ENCODE results near the gene HACE1.

HACE1 gene

DNA sequence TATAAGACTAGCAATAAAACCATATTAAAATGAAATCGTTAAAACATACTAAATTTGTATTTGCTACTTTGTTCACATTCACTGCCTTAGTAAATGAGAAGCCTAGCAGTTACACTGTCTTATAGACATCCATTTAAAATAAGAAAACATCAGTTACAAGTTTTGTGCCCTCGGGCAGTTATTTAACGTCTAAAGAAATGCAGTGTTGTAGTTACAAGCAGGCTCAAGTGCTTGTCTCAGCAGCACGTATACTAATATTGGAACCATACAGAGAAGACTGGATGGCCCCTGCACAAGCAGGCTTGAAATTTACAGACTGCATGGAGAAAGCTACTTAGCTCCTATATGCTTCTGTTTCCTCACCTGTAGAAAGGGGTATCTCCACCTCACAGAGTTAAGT is 93.1 kb downstream of the HACE1 start:
- Histone ChIP-seq H3F3A (ENCODE audit: low read depth) (no peaks in the 10 kb centered on the region), H3K9ac (ENCODE audit: low read depth, low read length, poor library complexity, severe bottlenecking) (no peak overlapping the region), H3K36me3 (ENCODE audit: insufficient read depth, low read length) (peaks cover 21% of the 10 kb centered on the region), H3K27me3 (ENCODE audit: insufficient read depth, low read length, poor library complexity, severe bottlenecking) (no peaks in the 10 kb centered on the region), H2AFZ (ENCODE audit: low read length) (no peak overlapping the region), H3K4me3 (ENCODE audit: low read length, poor library complexity, severe bottlenecking) (no peak overlapping the region), H3K79me2 (ENCODE audit: insufficient read depth, low read length) (no peaks in the 10 kb centered on the region), H3K4me2 (ENCODE audit: low read depth, low read length, poor library complexity, severe bottlenecking) (no peak overlapping the region), H4K20me1 (ENCODE audit: insufficient read depth, low read length, poor library complexity, severe bottlenecking) (no peaks in the 10 kb centered on the region), H3K9me2 (replicated peaks; ENCODE audit: low read depth, low read length) (no peaks in the 10 kb centered on the region), H3K9me3 (ENCODE audit: insufficient read depth, low read depth, low read length) (no peaks in the 10 kb centered on the region), H3K4me1 (ENCODE audit: insufficient read depth, low read length, poor library complexity, severe bottlenecking) (peaks cover 13% of the 10 kb centered on the region)
- no peak for TF ChIP-seq EZH2phosphoT487 (IDR thresholded peaks at IDR 0.05; ENCODE audit: borderline replicate concordance)
- TF ChIP-seq, protein P1, sequence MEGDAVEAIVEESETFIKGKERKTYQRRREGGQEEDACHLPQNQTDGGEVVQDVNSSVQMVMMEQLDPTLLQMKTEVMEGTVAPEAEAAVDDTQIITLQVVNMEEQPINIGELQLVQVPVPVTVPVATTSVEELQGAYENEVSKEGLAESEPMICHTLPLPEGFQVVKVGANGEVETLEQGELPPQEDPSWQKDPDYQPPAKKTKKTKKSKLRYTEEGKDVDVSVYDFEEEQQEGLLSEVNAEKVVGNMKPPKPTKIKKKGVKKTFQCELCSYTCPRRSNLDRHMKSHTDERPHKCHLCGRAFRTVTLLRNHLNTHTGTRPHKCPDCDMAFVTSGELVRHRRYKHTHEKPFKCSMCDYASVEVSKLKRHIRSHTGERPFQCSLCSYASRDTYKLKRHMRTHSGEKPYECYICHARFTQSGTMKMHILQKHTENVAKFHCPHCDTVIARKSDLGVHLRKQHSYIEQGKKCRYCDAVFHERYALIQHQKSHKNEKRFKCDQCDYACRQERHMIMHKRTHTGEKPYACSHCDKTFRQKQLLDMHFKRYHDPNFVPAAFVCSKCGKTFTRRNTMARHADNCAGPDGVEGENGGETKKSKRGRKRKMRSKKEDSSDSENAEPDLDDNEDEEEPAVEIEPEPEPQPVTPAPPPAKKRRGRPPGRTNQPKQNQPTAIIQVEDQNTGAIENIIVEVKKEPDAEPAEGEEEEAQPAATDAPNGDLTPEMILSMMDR (conservative IDR thresholded peaks at IDR 0.05; ENCODE audit: low read length), result no peak

DNA sequence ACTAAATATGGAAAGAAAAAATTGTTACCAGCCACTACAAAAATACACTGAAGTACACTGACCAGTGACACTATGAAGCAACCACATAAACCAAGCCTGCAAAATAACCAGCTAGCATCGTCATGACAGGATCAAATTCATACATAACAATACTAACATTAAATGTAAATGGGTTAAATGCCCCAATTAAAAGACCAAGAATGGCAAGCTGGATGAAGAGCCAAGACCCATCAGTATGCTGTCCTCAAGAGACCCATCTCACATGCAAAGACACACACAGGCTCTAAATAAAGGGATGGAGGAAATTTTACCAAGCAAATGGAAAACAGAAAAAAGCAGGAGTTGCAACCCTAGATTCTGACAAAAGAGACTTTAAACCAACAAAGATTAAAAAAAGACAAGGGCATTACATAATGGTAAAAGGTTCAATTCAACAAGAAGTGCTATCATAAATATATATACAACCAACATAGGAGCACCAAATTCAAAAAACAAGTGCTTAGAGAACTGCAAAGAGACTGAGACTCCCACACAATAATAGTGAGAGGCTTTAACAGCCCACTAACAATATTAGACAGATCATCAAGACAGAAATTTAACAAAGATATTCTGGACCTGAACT is 104.8 kb downstream of the HACE1 start:
- no peak overlapping the region for H3K4me3 ChIP-seq (ENCODE audit: low read length, poor library complexity, severe bottlenecking)
- peaks cover 11% of the 10 kb centered on the region; the same call in 1 of the 2 replicates for H3K36me3 ChIP-seq (ENCODE audit: insufficient read depth, low read length)
- peaks cover 17% of the 10 kb centered on the region; the same call in 1 of the 2 replicates for H3K9me3 ChIP-seq (ENCODE audit: insufficient read depth, low read depth, low read length)
- H3K4me1 ChIP-seq (ENCODE audit: insufficient read depth, low read length, poor library complexity, severe bottlenecking), result no peaks in the 10 kb centered on the region
- H3K27me3 ChIP-seq (ENCODE audit: insufficient read depth, low read length, poor library complexity, severe bottlenecking), result no peaks in the 10 kb centered on the region
- H4K20me1 ChIP-seq (ENCODE audit: insufficient read depth, low read length, poor library complexity, severe bottlenecking), result no peaks in the 10 kb centered on the region
- H3K4me2 ChIP-seq (ENCODE audit: low read depth, low read length, poor library complexity, severe bottlenecking), result no peak overlapping the region
- H3K9ac ChIP-seq (ENCODE audit: low read depth, low read length, poor library complexity, severe bottlenecking), result no peak overlapping the region
- no peaks in the 10 kb centered on the region for H3K79me2 ChIP-seq (ENCODE audit: insufficient read depth, low read length)
- no peaks in the 10 kb centered on the region for H3K9me2 ChIP-seq (replicated peaks; ENCODE audit: low read depth, low read length)
- no peaks in the 10 kb centered on the region for H3F3A ChIP-seq (ENCODE audit: low read depth)
- TF ChIP-seq, protein P1 (conservative IDR thresholded peaks at IDR 0.05; ENCODE audit: low read length), result no peak
- no peak for TF ChIP-seq EZH2phosphoT487 (IDR thresholded peaks at IDR 0.05; ENCODE audit: borderline replicate concordance)
- no peak overlapping the region for H2AFZ ChIP-seq (ENCODE audit: low read length)

DNA sequence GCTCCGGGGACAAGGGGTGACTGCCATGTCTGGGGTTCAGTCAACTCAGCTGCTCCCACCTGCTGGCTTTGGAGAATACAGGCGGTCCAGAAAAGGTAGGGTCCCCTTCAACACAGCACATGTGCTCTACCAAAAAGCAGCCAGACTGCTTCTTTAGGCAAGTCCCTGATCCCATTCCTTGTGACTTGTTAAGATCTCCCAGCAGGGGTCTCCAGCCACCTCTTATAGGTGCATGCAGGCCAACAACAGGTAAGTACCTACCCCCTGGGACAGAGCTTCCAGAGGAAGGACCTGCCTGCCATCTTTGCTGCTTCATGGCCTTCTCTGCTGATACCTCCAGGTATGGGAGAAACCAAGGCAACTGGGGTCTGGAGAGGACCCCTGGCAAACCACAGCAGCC is 106.5 kb downstream of the HACE1 start:
- Histone ChIP-seq H3K9me2 (replicated peaks; ENCODE audit: low read depth, low read length) (no peaks in the 10 kb centered on the region), H3K27me3 (ENCODE audit: insufficient read depth, low read length, poor library complexity, severe bottlenecking) (no peaks in the 10 kb centered on the region), H3K4me3 (ENCODE audit: low read length, poor library complexity, severe bottlenecking) (no peak overlapping the region), H3K79me2 (ENCODE audit: insufficient read depth, low read length) (no peaks in the 10 kb centered on the region), H2AFZ (ENCODE audit: low read length) (no peak overlapping the region), H3K36me3 (ENCODE audit: insufficient read depth, low read length) (peaks cover 11% of the 10 kb centered on the region; the same call in 1 of the 2 replicates), H3K9ac (ENCODE audit: low read depth, low read length, poor library complexity, severe bottlenecking) (no peak overlapping the region), H3F3A (ENCODE audit: low read depth) (no peaks in the 10 kb centered on the region), H3K4me1 (ENCODE audit: insufficient read depth, low read length, poor library complexity, severe bottlenecking) (no peaks in the 10 kb centered on the region), H3K9me3 (ENCODE audit: insufficient read depth, low read depth, low read length) (peaks cover 17% of the 10 kb centered on the region; the same call in 1 of the 2 replicates), H4K20me1 (ENCODE audit: insufficient read depth, low read length, poor library complexity, severe bottlenecking) (no peaks in the 10 kb centered on the region), H3K4me2 (ENCODE audit: low read depth, low read length, poor library complexity, severe bottlenecking) (no peak overlapping the region)
- TF ChIP-seq, protein P1 (conservative IDR thresholded peaks at IDR 0.05; ENCODE audit: low read length), result no peak
- TF ChIP-seq EZH2phosphoT487 (IDR thresholded peaks at IDR 0.05; ENCODE audit: borderline replicate concordance), result no peak

All from Loucy (cell line).